ENCODE data around the gene TNS3. TPM values are rescaled to one million over a fixed set of nuclear protein-coding genes. Genes with fewer than 3 reads are reported as not detected.
A peak's percentile ranks its signal among the peaks of the same experiment; 100 is the strongest.

The TNS3 gene
- total and polyA plus RNA-seq, 2 of the 13 experiments (the other 11 are each of a cell fraction or from before 2014, with no cell fraction given), result 52.9 to 55.7 TPM

DNA sequence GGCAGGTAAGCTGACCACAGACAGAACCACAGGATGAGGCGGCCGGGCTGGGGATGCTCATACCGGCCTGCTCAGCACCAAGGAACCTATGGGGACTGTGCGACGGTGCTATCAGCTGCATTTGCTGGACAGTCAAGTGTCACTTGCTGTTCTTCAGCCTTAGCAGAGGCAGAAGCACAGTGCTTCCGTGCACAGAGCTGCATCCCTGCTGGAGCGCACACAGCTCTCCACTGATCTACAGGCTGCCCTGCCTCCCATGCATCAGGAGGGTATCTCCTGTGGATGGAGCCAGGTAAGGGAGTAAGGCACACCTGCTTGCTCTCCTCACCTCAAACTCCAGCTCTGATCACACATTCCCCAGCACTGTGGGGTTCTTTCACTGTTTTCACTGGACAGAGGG is 97.5 kb downstream of the TNS3 start (continued):
- TF ChIP-seq ZNF496 (CRISPR knock-in tag; IDR thresholded peaks at IDR 0.05; ENCODE audit: insufficient replicate concordance), result no peak
- TF ChIP-seq NFIB (CRISPR knock-in tag; IDR thresholded peaks at IDR 0.05; ENCODE audit: borderline replicate concordance), result no peak

DNA sequence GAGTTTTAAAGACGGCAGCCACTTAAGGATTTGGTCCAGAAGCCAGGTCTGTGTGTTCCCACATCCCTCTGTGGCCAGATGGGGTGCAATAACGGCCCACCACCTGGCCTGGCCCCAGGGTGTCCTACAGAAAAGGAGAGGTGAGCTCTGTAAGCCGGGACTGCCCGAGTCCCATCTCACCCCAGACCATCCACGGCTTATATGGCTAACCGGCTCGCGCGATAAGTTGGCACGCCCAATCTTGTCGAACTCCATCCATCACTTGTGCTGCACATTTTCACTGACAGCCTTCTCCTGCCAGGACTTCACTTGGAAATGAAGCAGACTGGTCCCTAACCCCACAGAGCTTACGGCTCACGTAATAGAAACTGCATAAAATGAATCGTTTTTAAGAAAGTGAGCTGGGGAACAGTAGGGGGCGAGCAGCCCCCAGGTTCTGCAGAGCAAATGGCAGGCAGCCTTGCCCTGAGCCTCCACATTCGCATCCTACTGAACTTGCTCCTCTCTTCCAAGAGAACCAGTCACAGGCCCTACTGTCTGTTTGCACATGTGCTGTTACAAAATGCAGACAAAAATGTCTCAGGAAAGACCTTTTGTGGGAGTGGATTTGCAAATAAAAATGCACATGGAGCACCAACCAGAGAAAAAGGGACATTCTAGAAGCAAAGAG is 98.2 kb downstream of the TNS3 start:
- in situ Hi-C loops (cut with HindIII; ENCODE audit: extremely low pct_ligation_motif_present, low pct_unique_long_range_greater_than_20kb) (no loop called here), intact Hi-C loops (cut with micrococcal nuclease; ENCODE audit: unreplicated experiment) (loop anchor here (1.0 kb wide), 1 partner anchor 336 kb away; no protein-coding TSS in a partner anchor)
- peak; percentile 57 for FAIRE-seq
- WGBS (ENCODE audit: low lambda C conversion rate), result 87% methylated on average over 16 of the region's 16 CpGs
- Histone ChIP-seq H3K9me3 (ENCODE audit: low read length) (no peaks in the 10 kb centered on the region), H3K36me3 (replicated peaks in 1 of 2; ENCODE audit: control insufficient read depth in 1 of 2, insufficient read depth in 2 of 2, low read length in 2 of 2) (peaks cover 13 to 55% of the 10 kb centered on the region in 2 experiments), H3K4me2 (ENCODE audit: low read depth, low read length) (no peak overlapping the region), H2AFZ (ENCODE audit: low read length) (no peak overlapping the region), H3K79me2 (ENCODE audit: insufficient read depth, low read length) (peaks cover 89% of the 10 kb centered on the region), H3K4me3 (replicated peaks in 1 of 3; ENCODE audit: insufficient read depth in 1 of 3, low read depth in 2 of 3, low read length in 3 of 3) (no peak overlapping the region), H3K4me1 (ENCODE audit: insufficient read depth, low read length) (peaks cover 82% of the 10 kb centered on the region), H3K9ac (ENCODE audit: insufficient read depth, low read depth, low read length) (no peak overlapping the region), H3K27me3 (ENCODE audit: control insufficient read depth in 1 of 2, insufficient read depth in 2 of 2, low read length in 2 of 2) (no peaks in the 10 kb centered on the region), H4K20me1 (ENCODE audit: insufficient read depth, low read length) (peaks cover 64% of the 10 kb centered on the region), H3K27ac (ENCODE audit: extremely low read length, insufficient read depth, low read length) (peak overlapping the region; percentile 26)
- CTCF ChIA-PET (ENCODE audit: low intra/inter-chr PET ratio, low total read pairs), result no interaction called here
- POLR2A ChIA-PET, result interaction anchor here (0.8 to 1.5 kb wide), 2 partner anchors 9 to 88 kb away, joined by 3 to 7 read pairs; no protein-coding TSS in a partner anchor
- DNase-seq (ENCODE audit: low spot score), result peak; percentile 36
- ATAC-seq, result peak; percentile 46
- no peak for TF ChIP-seq ZNF510 (CRISPR knock-in tag; IDR thresholded peaks at IDR 0.05; ENCODE audit: low read depth)
- TF ChIP-seq ZNF501 (CRISPR knock-in tag; IDR thresholded peaks at IDR 0.05), result peak; percentile 53
- no peak for TF ChIP-seq ZNF616 (CRISPR knock-in tag; IDR thresholded peaks at IDR 0.05; ENCODE audit: low read depth)
- no peak for TF ChIP-seq XBP1 (CRISPR knock-in tag; IDR thresholded peaks at IDR 0.05)
- TF ChIP-seq ZBTB1 (CRISPR knock-in tag; IDR thresholded peaks at IDR 0.05; ENCODE audit: borderline replicate concordance), result no peak
- no peak for TF ChIP-seq ZNF382 (CRISPR knock-in tag; IDR thresholded peaks at IDR 0.05; ENCODE audit: borderline replicate concordance)
- TF ChIP-seq ZBTB38 (CRISPR knock-in tag; IDR thresholded peaks at IDR 0.05), result peak; percentile 85
- peak; percentile 22; the same call in 1 of the 2 replicates for TF ChIP-seq SMC3 (IDR thresholded peaks at IDR 0.05; ENCODE audit: low read length)
- no peak for TF ChIP-seq ZNF713 (CRISPR knock-in tag; IDR thresholded peaks at IDR 0.05)
- TF ChIP-seq, protein P1, sequence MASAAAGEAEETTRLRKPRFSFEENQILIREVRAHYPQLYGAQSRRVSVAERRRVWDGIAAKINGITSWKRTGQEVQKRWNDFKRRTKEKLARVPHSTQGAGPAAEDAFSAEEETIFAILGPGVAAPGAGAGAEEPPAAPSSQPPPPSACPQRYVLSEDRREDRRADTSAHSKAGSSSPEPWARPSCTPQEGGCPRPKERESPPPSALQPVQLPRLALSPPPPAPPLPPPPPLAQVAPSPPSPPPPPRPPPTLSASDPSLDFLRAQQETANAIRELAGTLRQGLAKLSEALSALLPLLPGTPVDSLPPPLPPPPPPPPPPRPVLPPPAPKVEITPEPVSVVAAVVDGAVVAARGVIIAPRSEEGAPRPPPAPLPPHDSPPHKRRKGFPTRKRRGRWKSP (CRISPR knock-in tag; IDR thresholded peaks at IDR 0.05), result no peak
- no peak for TF ChIP-seq ZNF260 (CRISPR knock-in tag; IDR thresholded peaks at IDR 0.05; ENCODE audit: borderline replicate concordance, low read depth)
- TF ChIP-seq ZSCAN31 (CRISPR knock-in tag; IDR thresholded peaks at IDR 0.05; ENCODE audit: low read depth), result 0 out of 2 replicates have a peak, but pooled peaks have one; percentile 38
- peak; percentile 51 for TF ChIP-seq CTCF (CRISPR knock-in tag; IDR thresholded peaks at IDR 0.05)
- TF ChIP-seq JUN (CRISPR knock-in tag; IDR thresholded peaks at IDR 0.05), result no peak
- TF ChIP-seq, protein P2, sequence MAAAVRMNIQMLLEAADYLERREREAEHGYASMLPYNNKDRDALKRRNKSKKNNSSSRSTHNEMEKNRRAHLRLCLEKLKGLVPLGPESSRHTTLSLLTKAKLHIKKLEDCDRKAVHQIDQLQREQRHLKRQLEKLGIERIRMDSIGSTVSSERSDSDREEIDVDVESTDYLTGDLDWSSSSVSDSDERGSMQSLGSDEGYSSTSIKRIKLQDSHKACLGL (CRISPR knock-in tag; IDR thresholded peaks at IDR 0.05), result no peak
- TF ChIP-seq STAG1 (CRISPR knock-in tag; IDR thresholded peaks at IDR 0.05), result peak; percentile 67
- peak; percentile 32; the same call in 1 of the 2 replicates for TF ChIP-seq RAD21 (CRISPR knock-in tag; IDR thresholded peaks at IDR 0.05)
- TF ChIP-seq REXO4 (CRISPR knock-in tag; IDR thresholded peaks at IDR 0.05; ENCODE audit: borderline replicate concordance), result no peak
- no TSS peak for BruUV-seq (replicated peaks)

All from HepG2 (cell line).